Coronary artery (tissue), 2 donors: ENCODE results near the gene PATJ.

ENCODE experiments used
- DNase-seq: peaks from one replicate; pipeline ENCODE4 v3.0.0-alpha.2; 2017; ENCODE audit warnings: low spot score
- H3K27ac ChIP-seq, 2 donors: fragments of 200-600 bp; sonication (generic); one replicate each; pipeline ENCODE4 v1.5.1; 2016 to 2019
- H3K4me3 ChIP-seq: fragments of 200-600 bp; sonication (generic); 2 replicates; pipeline ENCODE4 v1.5.1; 2016; ENCODE audit warnings: mild to moderate bottlenecking, moderate library complexity
- TF ChIP-seq, protein P1 (sequence below): fragments of 200-600 bp; sonication (generic); IDR thresholded peaks from one replicate; pipeline ENCODE4 v1.5.1; 2019; ENCODE audit warnings: antibody characterized with exemption

PATJ gene

DNA sequence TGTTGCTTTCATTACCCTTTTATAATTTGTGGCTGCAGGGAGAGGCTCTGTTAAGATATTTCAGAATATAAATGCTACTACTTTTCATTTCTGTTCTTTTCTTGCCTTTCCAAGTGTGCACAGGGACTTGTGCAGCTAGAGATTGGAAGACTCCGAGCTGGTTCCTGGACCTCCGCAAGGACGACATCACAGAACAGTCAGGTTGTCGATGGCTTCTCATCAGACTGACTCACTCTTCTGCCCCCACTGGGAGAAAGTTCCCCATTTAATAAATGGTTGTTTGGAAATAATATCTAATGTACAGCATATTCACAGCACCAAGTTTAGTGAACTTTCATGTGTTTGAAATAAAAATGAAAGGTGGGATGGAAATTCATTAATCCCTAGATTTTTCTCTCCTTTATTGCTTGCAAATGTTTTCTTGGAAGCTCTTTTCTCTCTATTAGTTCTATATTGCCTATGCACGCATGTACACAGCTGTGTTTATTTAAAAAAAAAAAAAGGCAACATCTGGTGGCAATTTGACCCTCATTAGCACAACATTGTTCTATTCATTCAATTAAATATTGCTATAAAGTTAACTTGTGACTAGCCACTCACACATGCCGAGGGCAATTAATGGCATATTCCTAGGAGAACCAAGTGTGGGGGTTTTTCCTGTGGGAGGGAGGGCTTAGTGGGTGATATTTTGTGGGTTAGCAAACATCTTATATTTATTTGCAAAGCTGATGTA lies 374.9 kb downstream of the PATJ start:
- TF ChIP-seq, protein P1, sequence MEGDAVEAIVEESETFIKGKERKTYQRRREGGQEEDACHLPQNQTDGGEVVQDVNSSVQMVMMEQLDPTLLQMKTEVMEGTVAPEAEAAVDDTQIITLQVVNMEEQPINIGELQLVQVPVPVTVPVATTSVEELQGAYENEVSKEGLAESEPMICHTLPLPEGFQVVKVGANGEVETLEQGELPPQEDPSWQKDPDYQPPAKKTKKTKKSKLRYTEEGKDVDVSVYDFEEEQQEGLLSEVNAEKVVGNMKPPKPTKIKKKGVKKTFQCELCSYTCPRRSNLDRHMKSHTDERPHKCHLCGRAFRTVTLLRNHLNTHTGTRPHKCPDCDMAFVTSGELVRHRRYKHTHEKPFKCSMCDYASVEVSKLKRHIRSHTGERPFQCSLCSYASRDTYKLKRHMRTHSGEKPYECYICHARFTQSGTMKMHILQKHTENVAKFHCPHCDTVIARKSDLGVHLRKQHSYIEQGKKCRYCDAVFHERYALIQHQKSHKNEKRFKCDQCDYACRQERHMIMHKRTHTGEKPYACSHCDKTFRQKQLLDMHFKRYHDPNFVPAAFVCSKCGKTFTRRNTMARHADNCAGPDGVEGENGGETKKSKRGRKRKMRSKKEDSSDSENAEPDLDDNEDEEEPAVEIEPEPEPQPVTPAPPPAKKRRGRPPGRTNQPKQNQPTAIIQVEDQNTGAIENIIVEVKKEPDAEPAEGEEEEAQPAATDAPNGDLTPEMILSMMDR: no peak
- DNase-seq: no peak
- H3K4me3 ChIP-seq: no peak overlapping the region
- no peak overlapping the region for H3K27ac ChIP-seq

DNA sequence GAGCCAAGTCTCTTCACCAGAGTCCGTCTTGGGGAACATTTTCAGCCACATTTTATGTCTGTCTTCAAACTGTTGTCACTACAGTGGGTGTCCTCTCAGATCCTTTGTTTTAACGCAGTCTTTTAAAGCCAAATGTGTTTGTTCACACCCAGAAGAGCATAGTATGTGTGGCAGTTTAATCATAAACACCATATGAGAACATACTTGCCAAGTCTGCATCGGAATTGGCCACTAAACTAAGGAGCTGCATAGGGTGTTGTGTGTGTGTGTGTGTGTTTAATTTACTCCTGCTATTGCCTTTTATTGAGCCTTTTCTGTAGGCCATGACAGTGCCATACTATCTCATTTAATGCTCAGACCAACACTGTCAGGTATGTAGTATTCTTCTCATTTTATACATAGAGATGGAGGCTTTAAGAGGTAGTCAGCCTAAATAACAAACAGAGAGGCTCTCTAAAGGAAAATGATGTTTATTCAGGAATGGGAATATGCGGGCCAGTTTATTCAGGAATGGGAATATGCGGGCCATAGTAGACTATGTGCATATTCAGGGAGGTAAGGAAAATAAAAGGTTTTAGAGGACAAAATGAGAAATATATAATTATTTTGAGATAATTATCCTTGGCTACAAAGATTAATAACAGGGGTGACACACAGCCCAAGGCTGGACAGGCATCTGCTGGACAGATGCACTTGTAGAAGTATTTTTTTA lies 384.5 kb downstream of the PATJ start:
- DNase-seq: no peak
- no peak overlapping the region for H3K27ac ChIP-seq
- no peak overlapping the region for H3K4me3 ChIP-seq
- TF ChIP-seq, protein P1: no peak

DNA sequence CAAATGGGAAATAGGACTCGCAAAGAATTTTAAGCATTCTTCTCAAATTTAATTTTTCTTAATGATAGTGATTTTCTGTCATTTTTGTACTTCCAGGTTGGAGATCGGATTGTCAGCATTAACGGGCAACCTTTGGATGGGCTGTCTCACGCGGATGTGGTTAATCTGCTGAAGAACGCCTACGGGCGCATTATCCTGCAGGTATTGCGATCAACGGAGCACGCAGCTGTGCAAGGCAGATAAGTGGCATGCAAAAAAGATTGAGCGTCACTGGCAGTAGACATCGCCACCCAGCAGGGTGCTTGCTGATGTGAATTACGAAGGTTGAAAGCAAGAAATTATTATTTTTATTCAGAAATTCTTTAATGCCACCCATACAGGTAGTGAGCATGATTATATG lies 386.5 kb downstream of the PATJ start:
- no peak overlapping the region for H3K27ac ChIP-seq
- TF ChIP-seq, protein P1: no peak
- DNase-seq: no peak
- H3K4me3 ChIP-seq: no peak overlapping the region

DNA sequence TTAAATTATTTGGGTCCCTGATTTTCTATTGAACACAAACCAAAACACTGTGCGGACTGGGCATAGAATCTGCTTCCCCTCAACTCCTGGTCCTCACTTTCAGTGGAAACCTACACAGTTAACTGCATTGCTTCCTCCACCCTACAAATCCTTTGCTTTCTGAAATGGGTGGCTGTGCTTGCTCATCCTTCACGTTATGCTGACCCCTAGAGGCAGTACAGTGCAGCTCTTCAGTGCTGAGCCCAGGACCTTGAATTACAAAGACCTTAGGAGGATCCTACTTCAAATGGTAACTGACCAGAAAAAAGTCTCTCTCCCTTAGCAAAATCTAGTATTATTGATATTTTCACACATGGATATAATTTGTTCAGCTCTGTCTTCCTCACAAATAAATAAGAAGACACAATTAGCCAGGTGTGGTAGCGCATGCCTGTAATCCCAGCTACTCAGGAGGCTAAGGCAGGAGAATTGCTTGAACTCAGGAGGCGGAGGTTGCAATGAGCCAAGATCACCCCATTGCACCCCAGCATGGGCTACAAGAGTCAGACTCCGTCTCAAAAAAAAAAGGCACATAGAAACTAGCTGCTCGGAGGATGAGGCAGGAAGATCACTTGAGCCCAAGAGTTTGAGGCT lies 388.9 kb downstream of the PATJ start:
- TF ChIP-seq, protein P1: no peak
- Histone ChIP-seq H3K4me3 (no peak overlapping the region), H3K27ac (no peak overlapping the region)
- no peak for DNase-seq

DNA sequence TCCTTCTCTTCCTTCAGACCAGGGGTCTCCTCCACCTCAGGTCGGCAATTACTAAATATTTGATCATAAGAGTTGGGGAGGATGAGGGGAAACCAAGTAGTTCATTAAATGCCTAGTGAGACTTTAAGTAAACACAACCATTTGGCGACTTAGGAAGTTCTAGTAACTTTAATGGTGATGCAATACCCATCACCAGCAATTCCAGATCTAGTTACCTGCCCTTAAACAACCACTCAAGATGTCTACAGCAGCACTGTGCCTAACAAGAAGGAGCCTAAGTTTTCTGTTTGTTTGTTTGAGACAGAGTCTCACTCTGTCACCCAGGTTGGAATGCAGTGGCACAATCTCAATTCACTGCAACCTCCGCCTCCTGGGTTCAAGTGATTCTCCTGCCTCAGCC lies 395.7 kb downstream of the PATJ start:
- Histone ChIP-seq H3K27ac (no peak overlapping the region), H3K4me3 (no peak overlapping the region)
- no peak for DNase-seq
- TF ChIP-seq, protein P1: no peak

DNA sequence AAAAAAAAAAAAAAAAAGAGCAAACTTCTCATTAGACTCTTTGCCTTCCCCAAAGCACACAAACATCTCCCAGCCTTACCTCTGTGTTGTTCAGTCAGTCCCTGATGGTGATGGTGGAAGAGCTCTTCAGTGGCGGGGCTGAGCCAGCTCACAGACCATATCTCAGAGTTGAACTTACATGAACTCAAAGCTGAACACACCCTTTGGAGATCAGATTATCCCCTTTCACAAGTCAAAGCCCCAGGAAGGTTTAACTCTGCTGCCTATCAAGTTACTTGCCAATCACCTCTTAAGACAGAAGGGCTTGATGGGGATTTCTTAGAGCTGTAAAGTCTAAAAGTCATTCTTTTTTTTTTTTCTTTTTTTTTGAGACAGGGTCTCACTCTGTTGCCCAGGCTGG lies 397.1 kb downstream of the PATJ start:
- no peak overlapping the region for H3K4me3 ChIP-seq
- no peak for DNase-seq
- H3K27ac ChIP-seq: no peak overlapping the region
- TF ChIP-seq, protein P1: no peak
